ENCODE results near the gene LYG1.
"Not testable (repeated sequence)": the region's sequence is repeated elsewhere in the genome, so short reads cannot be mapped to it uniquely, and the experiment has no call there.

The LYG1 gene

DNA sequence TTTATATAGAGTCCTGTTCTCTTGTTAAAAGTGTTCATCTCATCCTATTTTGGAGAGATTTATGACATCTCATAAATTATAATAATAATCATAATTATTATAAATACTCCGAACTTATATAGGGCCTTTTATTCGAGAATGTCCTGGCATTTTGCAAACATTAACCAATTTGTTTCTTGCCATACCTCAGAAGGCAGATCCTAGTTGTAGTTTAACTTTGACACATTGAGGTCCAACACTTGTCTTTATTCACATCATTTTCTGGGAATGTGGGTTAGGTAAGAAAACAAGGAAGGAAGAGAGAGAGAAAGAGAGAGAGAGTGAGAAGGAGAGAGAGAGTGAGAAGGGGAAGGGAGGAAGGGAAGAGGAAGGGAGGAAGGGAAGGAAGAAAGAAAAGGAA, at the start of gene LYG1:
Gene LYG1, minus strand, starts transcription at position 101 of the 400 bp plus-strand sequence. CDS start 5,527 bp downstream, outside the sequence.
- not testable (repeated sequence) for H3K9ac ChIP-seq (ENCODE audit: low read length); H2AFZ ChIP-seq (ENCODE audit: low read length); H3K9me2 ChIP-seq (replicated peaks; ENCODE audit: insufficient read depth, low read length); H3K79me2 ChIP-seq (ENCODE audit: low read length); H4K20me1 ChIP-seq (ENCODE audit: insufficient read depth, low read length); H3K9me3 ChIP-seq (replicated peaks; ENCODE audit: insufficient read depth, low read length); H3K36me3 ChIP-seq (replicated peaks; ENCODE audit: insufficient read depth, low read length); H3K27me3 ChIP-seq (replicated peaks; ENCODE audit: insufficient read depth, low read length); H3K4me1 ChIP-seq (ENCODE audit: low read length); H3F3A ChIP-seq (ENCODE audit: insufficient read depth, low read length); DNase-seq; H3K4me3 ChIP-seq (ENCODE audit: low read length); H3K4me2 ChIP-seq (ENCODE audit: low read depth, low read length); H3K27ac ChIP-seq (ENCODE audit: low read length)

DNA sequence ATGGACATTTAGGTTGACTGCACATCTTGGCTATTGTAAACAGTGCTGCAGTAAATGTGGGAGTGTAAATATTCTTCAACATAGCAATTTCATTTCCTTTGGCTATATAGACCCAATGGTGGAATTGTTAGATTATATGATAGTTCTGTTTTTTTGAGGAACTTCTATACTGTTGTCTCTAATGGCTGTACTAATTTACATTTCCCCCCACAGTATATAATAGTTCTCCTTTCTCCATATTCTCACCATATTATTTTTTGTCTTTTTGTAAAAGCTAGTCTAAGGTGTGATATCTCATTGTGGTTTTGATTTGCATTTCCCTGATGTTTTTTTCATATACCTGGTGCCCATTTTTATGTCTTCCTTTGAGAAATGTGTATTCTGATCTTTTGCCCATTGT, 49.2 kb upstream of the LYG1 start:
- DNase-seq: no peak
- no peaks in the 10 kb centered on the region for H3K27me3 ChIP-seq (replicated peaks; ENCODE audit: insufficient read depth, low read length)
- no peak overlapping the region for H2AFZ ChIP-seq (ENCODE audit: low read length)
- no peaks in the 10 kb centered on the region for H3K36me3 ChIP-seq (replicated peaks; ENCODE audit: insufficient read depth, low read length)
- H3K9ac ChIP-seq (ENCODE audit: low read length): no peak overlapping the region
- no peaks in the 10 kb centered on the region for H3K9me3 ChIP-seq (replicated peaks; ENCODE audit: insufficient read depth, low read length)
- TF ChIP-seq, protein P1, sequence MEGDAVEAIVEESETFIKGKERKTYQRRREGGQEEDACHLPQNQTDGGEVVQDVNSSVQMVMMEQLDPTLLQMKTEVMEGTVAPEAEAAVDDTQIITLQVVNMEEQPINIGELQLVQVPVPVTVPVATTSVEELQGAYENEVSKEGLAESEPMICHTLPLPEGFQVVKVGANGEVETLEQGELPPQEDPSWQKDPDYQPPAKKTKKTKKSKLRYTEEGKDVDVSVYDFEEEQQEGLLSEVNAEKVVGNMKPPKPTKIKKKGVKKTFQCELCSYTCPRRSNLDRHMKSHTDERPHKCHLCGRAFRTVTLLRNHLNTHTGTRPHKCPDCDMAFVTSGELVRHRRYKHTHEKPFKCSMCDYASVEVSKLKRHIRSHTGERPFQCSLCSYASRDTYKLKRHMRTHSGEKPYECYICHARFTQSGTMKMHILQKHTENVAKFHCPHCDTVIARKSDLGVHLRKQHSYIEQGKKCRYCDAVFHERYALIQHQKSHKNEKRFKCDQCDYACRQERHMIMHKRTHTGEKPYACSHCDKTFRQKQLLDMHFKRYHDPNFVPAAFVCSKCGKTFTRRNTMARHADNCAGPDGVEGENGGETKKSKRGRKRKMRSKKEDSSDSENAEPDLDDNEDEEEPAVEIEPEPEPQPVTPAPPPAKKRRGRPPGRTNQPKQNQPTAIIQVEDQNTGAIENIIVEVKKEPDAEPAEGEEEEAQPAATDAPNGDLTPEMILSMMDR (IDR thresholded peaks at IDR 0.05; ENCODE audit: low read length): no peak
- TF ChIP-seq EZH2phosphoT487 (IDR thresholded peaks at IDR 0.05; ENCODE audit: low read length): no peak
- TF ChIP-seq EZH2 (optimal IDR thresholded peaks at IDR 0.05; ENCODE audit: low read depth, low read length): no peak
- no peaks in the 10 kb centered on the region for H3K4me1 ChIP-seq (ENCODE audit: low read length)
- H3K9me2 ChIP-seq (replicated peaks; ENCODE audit: insufficient read depth, low read length): no peaks in the 10 kb centered on the region
- peaks cover 55% of the 10 kb centered on the region for H4K20me1 ChIP-seq (ENCODE audit: insufficient read depth, low read length)
- no peak overlapping the region for H3K4me3 ChIP-seq (ENCODE audit: low read length)
- H3K27ac ChIP-seq (ENCODE audit: low read length): no peak overlapping the region
- H3K4me2 ChIP-seq (ENCODE audit: low read depth, low read length): no peak overlapping the region
- peaks cover 100% of the 10 kb centered on the region for H3K79me2 ChIP-seq (ENCODE audit: low read length)
- no peaks in the 10 kb centered on the region for H3F3A ChIP-seq (ENCODE audit: insufficient read depth, low read length)

DNA sequence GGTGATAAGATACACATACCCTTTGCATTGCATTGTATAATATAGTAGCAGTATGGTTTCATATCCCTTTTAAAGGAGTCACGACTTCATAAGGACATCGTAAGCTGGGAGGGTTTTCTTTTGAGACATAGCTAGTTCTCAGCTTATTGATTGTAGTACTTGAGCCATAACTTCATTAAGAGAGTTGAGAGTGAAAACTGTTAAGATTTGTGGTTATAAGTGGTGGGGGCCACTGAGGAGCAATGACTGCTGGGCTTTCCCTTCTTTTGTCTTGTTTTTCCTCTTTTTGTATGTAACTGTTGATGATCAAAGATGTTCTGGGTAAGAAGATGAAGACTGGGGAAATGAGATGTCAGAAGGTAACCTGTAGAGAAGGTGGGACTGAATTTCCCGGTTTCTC, 47.2 kb upstream of the LYG1 start:
- Histone ChIP-seq H3K27ac (ENCODE audit: low read length) (no peak overlapping the region), H3K4me3 (ENCODE audit: low read length) (no peak overlapping the region), H2AFZ (ENCODE audit: low read length) (no peak overlapping the region), H3K9me3 (replicated peaks; ENCODE audit: insufficient read depth, low read length) (no peaks in the 10 kb centered on the region), H4K20me1 (ENCODE audit: insufficient read depth, low read length) (peaks cover 51% of the 10 kb centered on the region), H3F3A (ENCODE audit: insufficient read depth, low read length) (no peaks in the 10 kb centered on the region), H3K79me2 (ENCODE audit: low read length) (peaks cover 100% of the 10 kb centered on the region), H3K4me2 (ENCODE audit: low read depth, low read length) (no peak overlapping the region), H3K27me3 (replicated peaks; ENCODE audit: insufficient read depth, low read length) (no peaks in the 10 kb centered on the region), H3K9ac (ENCODE audit: low read length) (no peak overlapping the region), H3K9me2 (replicated peaks; ENCODE audit: insufficient read depth, low read length) (no peaks in the 10 kb centered on the region), H3K36me3 (replicated peaks; ENCODE audit: insufficient read depth, low read length) (no peaks in the 10 kb centered on the region), H3K4me1 (ENCODE audit: low read length) (no peaks in the 10 kb centered on the region)
- no peak for DNase-seq
- no peak for TF ChIP-seq EZH2phosphoT487 (IDR thresholded peaks at IDR 0.05; ENCODE audit: low read length)
- TF ChIP-seq, protein P1 (IDR thresholded peaks at IDR 0.05; ENCODE audit: low read length): no peak
- TF ChIP-seq EZH2 (optimal IDR thresholded peaks at IDR 0.05; ENCODE audit: low read depth, low read length): no peak

DNA sequence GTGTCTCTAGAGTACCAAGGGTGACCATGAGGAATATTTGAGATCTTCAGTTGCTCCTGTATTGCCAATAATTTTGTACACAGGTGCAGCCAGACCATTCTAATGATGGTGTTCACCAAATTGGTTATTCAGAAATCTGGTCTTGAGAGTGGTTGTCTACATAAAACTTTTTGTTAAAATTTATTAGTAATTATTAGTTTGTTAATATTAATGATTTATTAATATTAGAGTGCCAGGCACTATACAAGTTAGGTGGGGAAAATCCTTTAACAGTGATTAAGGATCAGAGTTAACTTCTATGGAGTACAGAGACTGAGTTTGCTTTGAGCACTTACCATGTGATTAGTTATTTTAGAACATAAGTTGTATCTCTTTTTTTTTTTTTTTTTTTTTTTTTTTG, 45.2 kb upstream of the LYG1 start:
- Histone ChIP-seq H3K79me2 (ENCODE audit: low read length) (peaks cover 100% of the 10 kb centered on the region), H3K27ac (ENCODE audit: low read length) (no peak overlapping the region), H3F3A (ENCODE audit: insufficient read depth, low read length) (no peaks in the 10 kb centered on the region), H2AFZ (ENCODE audit: low read length) (no peak overlapping the region), H4K20me1 (ENCODE audit: insufficient read depth, low read length) (peaks cover 61% of the 10 kb centered on the region), H3K9me2 (replicated peaks; ENCODE audit: insufficient read depth, low read length) (no peaks in the 10 kb centered on the region), H3K9me3 (replicated peaks; ENCODE audit: insufficient read depth, low read length) (no peaks in the 10 kb centered on the region), H3K27me3 (replicated peaks; ENCODE audit: insufficient read depth, low read length) (no peaks in the 10 kb centered on the region), H3K36me3 (replicated peaks; ENCODE audit: insufficient read depth, low read length) (no peaks in the 10 kb centered on the region), H3K4me1 (ENCODE audit: low read length) (no peaks in the 10 kb centered on the region), H3K9ac (ENCODE audit: low read length) (no peak overlapping the region), H3K4me3 (ENCODE audit: low read length) (no peak overlapping the region), H3K4me2 (ENCODE audit: low read depth, low read length) (no peak overlapping the region)
- TF ChIP-seq, protein P1 (IDR thresholded peaks at IDR 0.05; ENCODE audit: low read length): no peak
- TF ChIP-seq EZH2phosphoT487 (IDR thresholded peaks at IDR 0.05; ENCODE audit: low read length): no peak
- TF ChIP-seq EZH2 (optimal IDR thresholded peaks at IDR 0.05; ENCODE audit: low read depth, low read length): no peak
- DNase-seq: no peak

DNA sequence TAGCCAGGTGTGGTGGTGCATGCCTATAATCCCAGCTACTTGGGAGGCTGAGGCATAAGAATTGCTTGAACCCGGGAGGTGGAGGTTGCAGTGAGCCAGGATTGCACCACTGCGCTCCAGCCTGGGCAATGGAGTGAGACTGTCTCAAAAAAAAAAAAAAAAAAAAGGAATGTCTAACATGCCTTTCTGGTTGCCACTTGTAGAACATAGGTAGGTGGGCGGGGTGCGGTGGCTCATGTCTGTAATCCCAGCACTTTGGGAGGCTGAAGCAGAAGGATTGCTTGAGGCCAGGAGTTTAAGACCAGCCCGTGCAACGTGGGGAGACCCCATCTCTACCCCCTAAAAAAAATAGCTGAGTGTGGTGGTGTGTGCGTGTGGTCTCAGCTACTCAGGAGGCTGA, 44.4 kb upstream of the LYG1 start:
- peaks cover 62% of the 10 kb centered on the region for H4K20me1 ChIP-seq (ENCODE audit: insufficient read depth, low read length)

More for the DNA sequence above, 44.4 kb upstream of the LYG1 start:
- not testable (repeated sequence) for H3K9me3 ChIP-seq (replicated peaks; ENCODE audit: insufficient read depth, low read length); H3K27me3 ChIP-seq (replicated peaks; ENCODE audit: insufficient read depth, low read length); H3K36me3 ChIP-seq (replicated peaks; ENCODE audit: insufficient read depth, low read length); H3K9ac ChIP-seq (ENCODE audit: low read length); H3K27ac ChIP-seq (ENCODE audit: low read length); H3K4me2 ChIP-seq (ENCODE audit: low read depth, low read length); H3F3A ChIP-seq (ENCODE audit: insufficient read depth, low read length); DNase-seq; H2AFZ ChIP-seq (ENCODE audit: low read length); H3K4me3 ChIP-seq (ENCODE audit: low read length); H3K4me1 ChIP-seq (ENCODE audit: low read length); H3K9me2 ChIP-seq (replicated peaks; ENCODE audit: insufficient read depth, low read length)
- H3K79me2 ChIP-seq (ENCODE audit: low read length): peaks cover 100% of the 10 kb centered on the region

Measured in MM.1S (cell line).